ENCODE measurements around the gene KRTAP10-6.

Gene KRTAP10-6

DNA sequence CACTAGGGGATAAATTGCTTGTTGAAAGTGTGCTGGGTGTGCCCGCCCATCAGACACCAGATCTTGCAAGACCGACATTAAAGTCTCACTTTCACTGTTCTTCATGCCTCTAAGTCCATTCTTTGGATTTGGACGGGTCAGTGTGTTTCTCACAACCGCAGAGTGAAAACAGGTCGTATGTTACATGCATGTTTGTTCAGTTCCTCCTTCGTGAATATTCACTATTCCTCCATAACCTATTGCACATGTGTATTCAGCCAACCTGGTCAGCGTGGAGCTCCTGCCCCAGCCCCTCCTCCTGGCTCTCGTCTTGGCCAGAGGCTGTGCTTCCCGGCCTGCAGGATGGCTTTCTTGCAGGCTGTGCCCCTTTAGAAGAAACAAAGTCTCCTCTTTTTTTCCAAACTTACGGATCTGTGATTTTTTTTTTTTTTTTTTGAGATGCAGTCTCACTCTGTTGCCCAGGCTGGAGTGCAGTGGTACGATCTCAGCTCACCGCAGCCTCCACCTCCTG, 2.2 kb upstream of the KRTAP10-6 start:
- TF ChIP-seq NFIC (IDR thresholded peaks at IDR 0.05) (no peak), CEBPB (IDR thresholded peaks at IDR 0.05) (no peak), ZBTB7A (IDR thresholded peaks at IDR 0.05; ENCODE audit: low read depth) (no peak), FOXM1 (IDR thresholded peaks at IDR 0.05; ENCODE audit: borderline replicate concordance, low read depth) (no peak), TAF1 (IDR thresholded peaks at IDR 0.05; ENCODE audit: low read depth) (no peak), EP300 (IDR thresholded peaks at IDR 0.05; ENCODE audit: borderline replicate concordance) (no peak), CREB1 (IDR thresholded peaks at IDR 0.05; ENCODE audit: low read depth) (no peak), RAD21 (IDR thresholded peaks at IDR 0.05; ENCODE audit: low read depth) (no peak), TEAD4 (IDR thresholded peaks at IDR 0.05) (no peak), TCF12 (IDR thresholded peaks at IDR 0.05; ENCODE audit: low read depth) (no peak), EGR1 (IDR thresholded peaks at IDR 0.05) (no peak), YY1 (IDR thresholded peaks at IDR 0.05; ENCODE audit: low read depth) (no peak)
- TF ChIP-seq, protein P1, sequence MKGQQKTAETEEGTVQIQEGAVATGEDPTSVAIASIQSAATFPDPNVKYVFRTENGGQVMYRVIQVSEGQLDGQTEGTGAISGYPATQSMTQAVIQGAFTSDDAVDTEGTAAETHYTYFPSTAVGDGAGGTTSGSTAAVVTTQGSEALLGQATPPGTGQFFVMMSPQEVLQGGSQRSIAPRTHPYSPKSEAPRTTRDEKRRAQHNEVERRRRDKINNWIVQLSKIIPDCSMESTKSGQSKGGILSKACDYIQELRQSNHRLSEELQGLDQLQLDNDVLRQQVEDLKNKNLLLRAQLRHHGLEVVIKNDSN (IDR thresholded peaks at IDR 0.05), result no peak
- TF ChIP-seq, protein P2, sequence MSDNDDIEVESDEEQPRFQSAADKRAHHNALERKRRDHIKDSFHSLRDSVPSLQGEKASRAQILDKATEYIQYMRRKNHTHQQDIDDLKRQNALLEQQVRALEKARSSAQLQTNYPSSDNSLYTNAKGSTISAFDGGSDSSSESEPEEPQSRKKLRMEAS (IDR thresholded peaks at IDR 0.05), result no peak
- TF ChIP-seq, protein P3, sequence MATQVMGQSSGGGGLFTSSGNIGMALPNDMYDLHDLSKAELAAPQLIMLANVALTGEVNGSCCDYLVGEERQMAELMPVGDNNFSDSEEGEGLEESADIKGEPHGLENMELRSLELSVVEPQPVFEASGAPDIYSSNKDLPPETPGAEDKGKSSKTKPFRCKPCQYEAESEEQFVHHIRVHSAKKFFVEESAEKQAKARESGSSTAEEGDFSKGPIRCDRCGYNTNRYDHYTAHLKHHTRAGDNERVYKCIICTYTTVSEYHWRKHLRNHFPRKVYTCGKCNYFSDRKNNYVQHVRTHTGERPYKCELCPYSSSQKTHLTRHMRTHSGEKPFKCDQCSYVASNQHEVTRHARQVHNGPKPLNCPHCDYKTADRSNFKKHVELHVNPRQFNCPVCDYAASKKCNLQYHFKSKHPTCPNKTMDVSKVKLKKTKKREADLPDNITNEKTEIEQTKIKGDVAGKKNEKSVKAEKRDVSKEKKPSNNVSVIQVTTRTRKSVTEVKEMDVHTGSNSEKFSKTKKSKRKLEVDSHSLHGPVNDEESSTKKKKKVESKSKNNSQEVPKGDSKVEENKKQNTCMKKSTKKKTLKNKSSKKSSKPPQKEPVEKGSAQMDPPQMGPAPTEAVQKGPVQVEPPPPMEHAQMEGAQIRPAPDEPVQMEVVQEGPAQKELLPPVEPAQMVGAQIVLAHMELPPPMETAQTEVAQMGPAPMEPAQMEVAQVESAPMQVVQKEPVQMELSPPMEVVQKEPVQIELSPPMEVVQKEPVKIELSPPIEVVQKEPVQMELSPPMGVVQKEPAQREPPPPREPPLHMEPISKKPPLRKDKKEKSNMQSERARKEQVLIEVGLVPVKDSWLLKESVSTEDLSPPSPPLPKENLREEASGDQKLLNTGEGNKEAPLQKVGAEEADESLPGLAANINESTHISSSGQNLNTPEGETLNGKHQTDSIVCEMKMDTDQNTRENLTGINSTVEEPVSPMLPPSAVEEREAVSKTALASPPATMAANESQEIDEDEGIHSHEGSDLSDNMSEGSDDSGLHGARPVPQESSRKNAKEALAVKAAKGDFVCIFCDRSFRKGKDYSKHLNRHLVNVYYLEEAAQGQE (IDR thresholded peaks at IDR 0.05; ENCODE audit: low read depth), result no peak

DNA sequence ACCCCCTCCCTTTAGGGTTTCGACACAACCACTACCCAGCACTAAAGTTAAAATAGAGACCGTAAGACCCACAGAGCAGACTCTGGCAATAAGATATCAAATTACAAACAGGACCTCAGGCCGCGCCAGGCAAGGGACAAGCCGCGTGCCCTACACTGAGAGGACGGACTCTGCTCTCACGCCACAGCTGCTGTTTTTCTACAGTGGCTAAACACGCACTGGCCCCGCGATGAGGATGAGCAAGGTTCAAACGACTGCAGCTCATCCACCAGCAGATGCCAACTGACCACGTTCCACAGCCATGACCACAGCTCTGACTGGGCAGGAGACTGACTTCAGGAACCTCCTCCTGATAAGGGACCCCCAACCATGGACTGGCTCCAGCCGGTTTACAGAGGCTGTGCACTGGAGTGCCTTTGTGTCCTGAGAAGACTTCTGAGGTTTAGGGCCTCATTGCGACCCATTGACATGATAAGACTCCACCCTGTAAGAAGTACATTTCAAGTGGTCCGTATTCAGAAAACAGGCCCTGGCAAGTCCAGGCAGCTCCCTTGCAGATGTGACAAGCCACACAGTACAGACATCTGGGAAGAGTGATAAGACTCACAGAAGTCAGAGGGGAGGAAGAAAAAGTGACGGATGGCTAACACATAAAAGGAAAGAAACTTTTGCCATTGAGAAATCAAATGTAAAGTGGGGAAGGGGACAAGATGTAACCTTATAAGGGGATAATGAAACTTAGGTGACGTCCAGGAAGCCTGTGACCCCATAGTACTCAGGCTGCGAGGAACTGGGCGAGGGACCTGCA, 1.5 kb upstream of the KRTAP10-6 start:
- TF ChIP-seq, protein P2 (IDR thresholded peaks at IDR 0.05), result 0 out of 2 replicates have a peak, but pooled peaks have one; percentile 14
- TF ChIP-seq NFIC (IDR thresholded peaks at IDR 0.05), result no peak

DNA sequence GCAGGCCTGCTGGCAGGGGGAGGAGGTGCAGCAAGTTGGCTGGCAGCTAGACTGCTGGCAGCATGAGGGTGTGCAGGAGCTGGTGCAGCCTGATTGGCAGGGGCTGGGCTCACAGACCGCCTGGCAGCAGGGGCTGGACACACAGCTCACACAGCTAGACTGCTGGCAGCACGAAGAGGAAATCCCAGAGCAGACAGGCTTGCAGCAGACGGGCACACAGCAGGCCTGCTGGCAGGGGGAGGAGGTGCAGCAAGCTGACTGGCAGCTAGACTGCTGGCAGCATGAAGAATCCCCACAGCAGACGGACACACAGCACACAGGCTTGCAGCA, 539 bp downstream of the KRTAP10-6 start:
- peak; percentile 45 for TF ChIP-seq NFIC (IDR thresholded peaks at IDR 0.05)

DNA sequence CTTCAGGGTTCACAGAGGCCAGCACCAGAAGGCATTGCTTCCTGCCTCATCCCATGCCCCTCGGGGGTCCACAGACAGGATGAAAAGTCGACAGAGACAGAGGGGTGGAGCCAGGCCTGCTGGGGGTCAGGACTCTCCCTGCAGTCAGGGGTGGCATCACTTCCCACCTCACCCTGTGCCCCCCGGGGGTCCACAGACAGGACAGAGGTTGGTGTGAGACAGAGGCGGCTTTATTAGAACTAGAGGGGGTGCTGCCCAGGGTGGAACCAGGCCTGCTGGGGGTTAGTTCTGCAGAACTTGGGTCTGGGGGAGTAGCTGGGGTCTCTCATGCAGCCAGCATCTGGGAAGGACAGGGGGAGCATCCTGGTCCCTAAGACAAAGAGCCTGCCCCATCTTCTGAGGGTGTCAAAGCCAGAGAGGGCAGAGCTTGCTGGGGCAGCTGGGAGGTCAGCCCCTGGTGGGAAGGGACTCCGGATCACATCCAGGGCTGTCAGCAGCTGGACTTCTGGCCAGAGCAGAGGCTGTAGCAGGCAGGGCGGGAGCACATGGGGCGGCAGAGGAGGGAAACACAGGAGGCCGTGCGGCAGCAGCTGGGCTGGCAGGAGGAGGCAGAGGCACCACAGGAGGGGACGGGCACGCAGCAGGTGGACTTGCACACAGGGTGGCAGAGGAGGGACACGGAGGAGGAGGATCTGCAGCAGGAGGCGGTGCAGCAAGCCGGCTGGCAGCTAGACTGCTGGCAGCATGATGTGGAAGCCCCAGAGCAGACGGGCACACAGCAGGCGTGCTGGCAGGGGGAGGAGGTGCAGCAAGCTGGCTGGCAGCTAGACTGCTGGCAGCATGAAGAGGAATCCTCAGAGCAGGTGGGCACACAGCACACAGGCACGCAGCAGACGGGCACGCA, 1.2 kb downstream of the KRTAP10-6 start:
- TF ChIP-seq EP300 (IDR thresholded peaks at IDR 0.05; ENCODE audit: borderline replicate concordance), result 0 out of 2 replicates have a peak, but pooled peaks have one; percentile 25

- TF ChIP-seq, protein P3 (IDR thresholded peaks at IDR 0.05; ENCODE audit: low read depth), result no peak
- no peak for TF ChIP-seq RAD21 (IDR thresholded peaks at IDR 0.05; ENCODE audit: low read depth)
- no peak for TF ChIP-seq YY1 (IDR thresholded peaks at IDR 0.05; ENCODE audit: low read depth)
- TF ChIP-seq, protein P2 (IDR thresholded peaks at IDR 0.05), result no peak
- TF ChIP-seq EP300 (IDR thresholded peaks at IDR 0.05; ENCODE audit: borderline replicate concordance), result no peak
- no peak for TF ChIP-seq TCF12 (IDR thresholded peaks at IDR 0.05; ENCODE audit: low read depth)
- TF ChIP-seq FOXM1 (IDR thresholded peaks at IDR 0.05; ENCODE audit: borderline replicate concordance, low read depth), result no peak
- no peak for TF ChIP-seq TAF1 (IDR thresholded peaks at IDR 0.05; ENCODE audit: low read depth)
- TF ChIP-seq CEBPB (IDR thresholded peaks at IDR 0.05), result no peak
- TF ChIP-seq NFIC (IDR thresholded peaks at IDR 0.05), result no peak
- TF ChIP-seq CREB1 (IDR thresholded peaks at IDR 0.05; ENCODE audit: low read depth), result no peak
- TF ChIP-seq ZBTB7A (IDR thresholded peaks at IDR 0.05; ENCODE audit: low read depth), result no peak
- no peak for TF ChIP-seq EGR1 (IDR thresholded peaks at IDR 0.05)
- no peak for TF ChIP-seq TEAD4 (IDR thresholded peaks at IDR 0.05)
- TF ChIP-seq, protein P1 (IDR thresholded peaks at IDR 0.05), result no peak
Measured at GRCh38 chr21:44590311-44590721, 2.0 kb downstream of the KRTAP10-6 start.

All from Ishikawa (cell line).